Measurements from ENCODE around the gene PIM3.

Gene PIM3

GRCh38 chr22:49991907-49992533 is 31.4 kb downstream of the PIM3 start:
- Histone ChIP-seq H3K27me3 (peaks cover 19% of the 10 kb centered on the region), H3K27ac (no peak overlapping the region), H3K4me3 (ENCODE audit: low read depth in 1 of 2, low read length in 1 of 2) (no peak overlapping the region), H3K9me3 (no peaks in the 10 kb centered on the region), H3K4me1 (ENCODE audit: control insufficient read depth in 1 of 2, insufficient read depth in 1 of 2, low read depth in 1 of 2, low read length in 1 of 2) (no peaks in the 10 kb centered on the region), H3K36me3 (no peaks in the 10 kb centered on the region)
- TF ChIP-seq CTCF (IDR thresholded peaks at IDR 0.05) = no peak

- TF ChIP-seq CTCF (IDR thresholded peaks at IDR 0.05) = peak; percentile 60
- Histone ChIP-seq H3K4me1 (ENCODE audit: control insufficient read depth in 1 of 2, insufficient read depth in 1 of 2, low read depth in 1 of 2, low read length in 1 of 2) (no peaks in the 10 kb centered on the region), H3K27ac (no peak overlapping the region), H3K4me3 (ENCODE audit: low read depth in 1 of 2, low read length in 1 of 2) (no peak overlapping the region), H3K9me3 (no peaks in the 10 kb centered on the region), H3K27me3 (peaks cover 13% of the 10 kb centered on the region), H3K36me3 (no peaks in the 10 kb centered on the region)
These were observed 32.5 kb downstream of the PIM3 start for GRCh38 chr22:49992921-49993648.

- H3K27ac ChIP-seq = no peak overlapping the region
- peaks cover 11% of the 10 kb centered on the region for H3K27me3 ChIP-seq
- TF ChIP-seq CTCF (IDR thresholded peaks at IDR 0.05) = no peak
- no peaks in the 10 kb centered on the region for H3K9me3 ChIP-seq
- no peaks in the 10 kb centered on the region for H3K36me3 ChIP-seq
- peaks cover 0 to under 1% of the 10 kb centered on the region in 2 experiments for H3K4me1 ChIP-seq (ENCODE audit: control insufficient read depth in 1 of 2, insufficient read depth in 1 of 2, low read depth in 1 of 2, low read length in 1 of 2)
- H3K4me3 ChIP-seq (ENCODE audit: low read depth in 1 of 2, low read length in 1 of 2) = no peak overlapping the region
These were observed 33.2 kb downstream of the PIM3 start for GRCh38 chr22:49993649-49994360.

- Histone ChIP-seq H3K4me1 (ENCODE audit: control insufficient read depth in 1 of 2, insufficient read depth in 1 of 2, low read depth in 1 of 2, low read length in 1 of 2) (peaks cover 3 to 5% of the 10 kb centered on the region in 2 experiments), H3K27ac (no peak overlapping the region), H3K36me3 (no peaks in the 10 kb centered on the region), H3K9me3 (no peaks in the 10 kb centered on the region), H3K27me3 (peaks cover 14% of the 10 kb centered on the region), H3K4me3 (ENCODE audit: low read depth in 1 of 2, low read length in 1 of 2) (no peak overlapping the region)
- no peak for TF ChIP-seq CTCF (IDR thresholded peaks at IDR 0.05)
These were observed 33.9 kb downstream of the PIM3 start for GRCh38 chr22:49994361-49995040.

- H3K9me3 ChIP-seq = no peaks in the 10 kb centered on the region
- no peaks in the 10 kb centered on the region for H3K36me3 ChIP-seq
- peaks cover 18% of the 10 kb centered on the region for H3K27me3 ChIP-seq
- H3K4me3 ChIP-seq (ENCODE audit: low read depth in 1 of 2, low read length in 1 of 2) = no peak overlapping the region
- peaks cover 3 to 9% of the 10 kb centered on the region in 2 experiments for H3K4me1 ChIP-seq (ENCODE audit: control insufficient read depth in 1 of 2, insufficient read depth in 1 of 2, low read depth in 1 of 2, low read length in 1 of 2)
- H3K27ac ChIP-seq = no peak overlapping the region
- no peak for TF ChIP-seq CTCF (IDR thresholded peaks at IDR 0.05)
These were observed 34.4 kb downstream of the PIM3 start for GRCh38 chr22:49995041-49995360.

All from neutrophil (primary cell).